ENCODE results near the gene CRAMP1.

Gene CRAMP1

GRCh38 chr16:1612320-1613111, at the start of gene CRAMP1:
Gene CRAMP1, plus strand, starts transcription at chr16:1612360. Its CDS starts 2,280 bp downstream, at chr16:1614640.
- peak; percentile 2 for ATAC-seq
- H3K4me1 Mint-ChIP-seq = peaks cover 43% of the 10 kb centered on the region

GRCh38 chr16:1563786-1564185, 48.4 kb upstream of the CRAMP1 start:
- peaks cover 32% of the 10 kb centered on the region for H3K4me1 Mint-ChIP-seq
- DNase-seq (no peak), ATAC-seq (no peak)
- no peaks in the 10 kb centered on the region for H3K27me3 Mint-ChIP-seq
- H3K4me3 Mint-ChIP-seq = no peak overlapping the region
- no peak overlapping the region for H3K27ac Mint-ChIP-seq
- no peaks in the 10 kb centered on the region for H3K9me3 Mint-ChIP-seq

More at GRCh38 chr16:1612320-1613111, at the start of gene CRAMP1:
- Mint-ChIP-seq H3K9me3 (no peaks in the 10 kb centered on the region), H3K27me3 (no peaks in the 10 kb centered on the region), H3K4me3 (peak within 1 kb of the TSS; percentile 93 to 96), H3K27ac (peak within 1 kb of the TSS; percentile 98)
- peak in 1 of 2 donors; percentile 25 for DNase-seq

GRCh38 chr16:1564325-1564724, 47.8 kb upstream of the CRAMP1 start:
- DNase-seq = no peak
- Mint-ChIP-seq H3K27ac (peak overlapping the region in 1 of 2 donors; percentile 57), H3K4me3 (no peak overlapping the region), H3K27me3 (no peaks in the 10 kb centered on the region), H3K9me3 (no peaks in the 10 kb centered on the region), H3K4me1 (peaks cover 27% of the 10 kb centered on the region)
- no peak for ATAC-seq

- H3K4me3 Mint-ChIP-seq = no peak overlapping the region
- no peak overlapping the region for H3K27ac Mint-ChIP-seq
- H3K4me1 Mint-ChIP-seq = peaks cover 17% of the 10 kb centered on the region
- no peaks in the 10 kb centered on the region for H3K27me3 Mint-ChIP-seq
- H3K9me3 Mint-ChIP-seq = no peaks in the 10 kb centered on the region
- ATAC-seq (no peak), DNase-seq (no peak)
These were observed 46.9 kb upstream of the CRAMP1 start for GRCh38 chr16:1565083-1565805.

GRCh38 chr16:1567988-1568387, 44.2 kb upstream of the CRAMP1 start:
- DNase-seq (no peak), ATAC-seq (no peak)
- no peaks in the 10 kb centered on the region for H3K27me3 Mint-ChIP-seq
- H3K4me1 Mint-ChIP-seq = no peaks in the 10 kb centered on the region
- H3K9me3 Mint-ChIP-seq = no peaks in the 10 kb centered on the region
- no peak overlapping the region for H3K27ac Mint-ChIP-seq
- H3K4me3 Mint-ChIP-seq = no peak overlapping the region

GRCh38 chr16:1571012-1571671, 41.0 kb upstream of the CRAMP1 start:
- Mint-ChIP-seq H3K27me3 (no peaks in the 10 kb centered on the region), H3K4me1 (no peaks in the 10 kb centered on the region), H3K9me3 (peaks cover 5 to 7% of the 10 kb centered on the region in 2 donors), H3K4me3 (no peak overlapping the region), H3K27ac (no peak overlapping the region)
- no peak for DNase-seq
- ATAC-seq = no peak

- Mint-ChIP-seq H3K4me3 (no peak overlapping the region), H3K9me3 (peaks cover 5 to 7% of the 10 kb centered on the region in 2 donors), H3K27me3 (no peaks in the 10 kb centered on the region), H3K4me1 (no peaks in the 10 kb centered on the region), H3K27ac (no peak overlapping the region)
- ATAC-seq (no peak), DNase-seq (no peak)
These were observed 39.5 kb upstream of the CRAMP1 start for GRCh38 chr16:1572673-1573072.

GRCh38 chr16:1573301-1573700, 38.9 kb upstream of the CRAMP1 start:
- H3K27me3 Mint-ChIP-seq = no peaks in the 10 kb centered on the region
- peaks cover 5 to 7% of the 10 kb centered on the region in 2 donors for H3K9me3 Mint-ChIP-seq
- H3K4me3 Mint-ChIP-seq = no peak overlapping the region
- H3K4me1 Mint-ChIP-seq = no peaks in the 10 kb centered on the region
- H3K27ac Mint-ChIP-seq = no peak overlapping the region
- no peak for ATAC-seq
- DNase-seq = no peak

GRCh38 chr16:1575578-1575977, 36.6 kb upstream of the CRAMP1 start:
- ATAC-seq = no peak
- Mint-ChIP-seq H3K4me3 (peak overlapping the region in 1 of 2 donors; percentile 54), H3K27me3 (no peaks in the 10 kb centered on the region), H3K4me1 (no peaks in the 10 kb centered on the region), H3K27ac (no peak overlapping the region), H3K9me3 (peaks cover 5 to 7% of the 10 kb centered on the region in 2 donors)
- no peak for DNase-seq

GRCh38 chr16:1579214-1579613, 32.9 kb upstream of the CRAMP1 start:
- ATAC-seq (no peak), DNase-seq (no peak)
- H3K4me1 Mint-ChIP-seq = no peaks in the 10 kb centered on the region
- H3K4me3 Mint-ChIP-seq = no peak overlapping the region
- H3K27me3 Mint-ChIP-seq = no peaks in the 10 kb centered on the region
- H3K27ac Mint-ChIP-seq = no peak overlapping the region
- peaks cover 5 to 7% of the 10 kb centered on the region in 2 donors for H3K9me3 Mint-ChIP-seq

GRCh38 chr16:1580256-1580655, 31.9 kb upstream of the CRAMP1 start:
- no peaks in the 10 kb centered on the region for H3K4me1 Mint-ChIP-seq
- no peak overlapping the region for H3K4me3 Mint-ChIP-seq
- H3K27me3 Mint-ChIP-seq = no peaks in the 10 kb centered on the region
- H3K27ac Mint-ChIP-seq = peak overlapping the region in 1 of 2 donors; percentile 54
- peaks cover 5 to 7% of the 10 kb centered on the region in 2 donors for H3K9me3 Mint-ChIP-seq
- DNase-seq (no peak), ATAC-seq (no peak)

GRCh38 chr16:1580956-1581355, 31.2 kb upstream of the CRAMP1 start:
- Mint-ChIP-seq H3K4me1 (no peaks in the 10 kb centered on the region), H3K27me3 (no peaks in the 10 kb centered on the region), H3K4me3 (no peak overlapping the region), H3K9me3 (peaks cover 0 to under 1% of the 10 kb centered on the region in 2 donors), H3K27ac (no peak overlapping the region)
- DNase-seq = no peak
- no peak for ATAC-seq

- ATAC-seq = no peak
- no peaks in the 10 kb centered on the region for H3K4me1 Mint-ChIP-seq
These were observed 30.4 kb upstream of the CRAMP1 start for GRCh38 chr16:1581804-1582203.

GRCh38 chr16:1583180-1583579, 29.0 kb upstream of the CRAMP1 start:
- H3K27ac Mint-ChIP-seq = no peak overlapping the region
- no peak for ATAC-seq

More at GRCh38 chr16:1581804-1582203, 30.4 kb upstream of the CRAMP1 start:
- no peaks in the 10 kb centered on the region for H3K27me3 Mint-ChIP-seq
- no peaks in the 10 kb centered on the region for H3K9me3 Mint-ChIP-seq
- H3K4me3 Mint-ChIP-seq = no peak overlapping the region
- DNase-seq = no peak
- peak overlapping the region in 1 of 2 donors; percentile 12 for H3K27ac Mint-ChIP-seq

GRCh38 chr16:1584926-1585484, 27.2 kb upstream of the CRAMP1 start:
- Mint-ChIP-seq H3K9me3 (no peaks in the 10 kb centered on the region), H3K27ac (no peak overlapping the region), H3K4me3 (no peak overlapping the region), H3K27me3 (no peaks in the 10 kb centered on the region), H3K4me1 (no peaks in the 10 kb centered on the region)
- DNase-seq (no peak), ATAC-seq (no peak)

More at GRCh38 chr16:1583180-1583579, 29.0 kb upstream of the CRAMP1 start:
- no peak overlapping the region for H3K4me3 Mint-ChIP-seq
- H3K9me3 Mint-ChIP-seq = no peaks in the 10 kb centered on the region
- DNase-seq = no peak
- no peaks in the 10 kb centered on the region for H3K4me1 Mint-ChIP-seq
- no peaks in the 10 kb centered on the region for H3K27me3 Mint-ChIP-seq

Data from stimulated activated naive CD8-positive, alpha-beta T cell treated with anti-CD3 and anti-CD28 coated beads, Interleukin-15, amount 100 ng/mL, for 72 hours (primary cell).